Retinal pigment epithelial cell (primary cell): Measurements from ENCODE around the gene SLC5A11.
A peak's percentile ranks its signal among the peaks of the same experiment; 100 is the strongest.
"Not testable (repeated sequence)": the region's sequence is repeated elsewhere in the genome, so short reads cannot be mapped to it uniquely, and the experiment has no call there.

ENCODE experiments used
- DNase-seq: peaks from one replicate; pipeline ENCODE4 v3.0.0-alpha.2; 2010; ENCODE audit warnings: low read depth
- H3K4me3 ChIP-seq: 2 replicates; pipeline ENCODE4 v1.5.1; 2011; ENCODE audit warnings: mild to moderate bottlenecking, low read length, control low read depth, moderate library complexity
- CTCF ChIP-seq: conservative IDR thresholded peaks from 2 replicates; pipeline ENCODE4 v1.5.1; 2011; ENCODE audit warnings: low read depth, low read length, control low read depth, inconsistent platforms

Gene SLC5A11

GRCh38 chr16:24853169-24853824 lies 7.5 kb downstream of the SLC5A11 start:
- no peak overlapping the region for H3K4me3 ChIP-seq
- TF ChIP-seq CTCF: no peak
- no peak for DNase-seq

GRCh38 chr16:24853830-24854229 lies 8.1 kb downstream of the SLC5A11 start:
- TF ChIP-seq CTCF: no peak
- no peak overlapping the region for H3K4me3 ChIP-seq
- DNase-seq: peak; percentile 43

- no peak for TF ChIP-seq CTCF
- H3K4me3 ChIP-seq: no peak overlapping the region
- no peak for DNase-seq
These were observed 8.9 kb downstream of the SLC5A11 start for GRCh38 chr16:24854607-24855171.

- no peak for TF ChIP-seq CTCF
- H3K4me3 ChIP-seq: no peak overlapping the region
- DNase-seq: no peak
These were observed 9.9 kb downstream of the SLC5A11 start for GRCh38 chr16:24855678-24856077.

GRCh38 chr16:24856871-24857270 lies 11.1 kb downstream of the SLC5A11 start:
- DNase-seq, H3K4me3 ChIP-seq: not testable (repeated sequence)

GRCh38 chr16:24858219-24859041 lies 12.7 kb downstream of the SLC5A11 start:
- DNase-seq: no peak
- no peak for TF ChIP-seq CTCF
- H3K4me3 ChIP-seq: no peak overlapping the region

GRCh38 chr16:24861461-24861860 lies 15.7 kb downstream of the SLC5A11 start:
- no peak for TF ChIP-seq CTCF
- no peak overlapping the region for H3K4me3 ChIP-seq
- no peak for DNase-seq
